Esophagus muscularis mucosa (tissue), 4 donors: ENCODE data around the gene PLCD1. TPM values are rescaled to one million over a fixed set of nuclear protein-coding genes. Genes with fewer than 3 reads are reported as not detected.

ENCODE experiments used
- DNase-seq: peaks from one replicate; pipeline ENCODE4 v3.0.0-alpha.2; 2017; ENCODE audit errors: extremely low spot score
- H3K27ac ChIP-seq, 4 donors: fragments of 200-600 bp; sonication (generic); replicated peaks in 1 of 4; 1 replicate in 3 of 4; 2 replicates in 1 of 4; pipeline ENCODE4 v1.5.1; 2016 to 2019; ENCODE audit warnings: mild to moderate bottlenecking in 1 of 4
- H3K27me3 ChIP-seq, 4 donors: fragments of 200-600 bp; sonication (generic); one replicate each; pipeline versions ENCODE4 v1.5.1 to v1.6.0; 2016 to 2019
- H3K36me3 ChIP-seq, 4 donors: fragments of 200-600 bp; sonication (generic); one replicate each; pipeline ENCODE4 v1.5.1; 2016 to 2019
- H3K4me1 ChIP-seq, 4 donors: fragments of 200-600 bp; sonication (generic); one replicate each; pipeline ENCODE4 v1.5.1; 2016 to 2019
- H3K4me3 ChIP-seq, 4 donors: fragments of 200-600 bp; sonication (generic); 1 replicate in 2 of 4; 2 replicates in 2 of 4; pipeline ENCODE4 v1.5.1; 2016 to 2019; ENCODE audit warnings: mild to moderate bottlenecking in 4 of 4, moderate library complexity in 1 of 4
- H3K9me3 ChIP-seq, 4 donors: fragments of 200-600 bp; sonication (generic); 1 replicate in 3 of 4; 2 replicates in 1 of 4; pipeline ENCODE4 v1.5.1; 2016 to 2019
- EP300 ChIP-seq: sonication (generic); formaldehyde crosslinking; IDR thresholded peaks from one replicate; pipeline ENCODE4 v1.6.1; 2017; ENCODE audit warnings: antibody characterized with exemption
- POLR2A ChIP-seq: fragments of 450-650 bp; IDR thresholded peaks from one replicate; pipeline ENCODE4 v1.6.1; 2017; ENCODE audit warnings: antibody characterized with exemption, moderate library complexity, mild to moderate bottlenecking, low read depth
- POLR2AphosphoS5 ChIP-seq, 2 donors: sonication (generic); formaldehyde crosslinking; IDR thresholded peaks; one replicate each; pipeline ENCODE4 v1.6.1; 2017; ENCODE audit warnings: antibody characterized with exemption in 2 of 2
- WGBS: methylation state at CpG from one replicate; pipeline ENCODE4 v1.1.5; 2018; 5-methylcytosine and 5-hydroxymethylcytosine counted together
- intact Hi-C: fragments of 100-400 bp; cut with DNase I; formaldehyde crosslinking; loops from one replicate; pipeline ENCODE4 v1.15.1; 2023
- total RNA-seq, 4 donors: library from RNA; depleted of rRNA; stranded (reverse); fragments of >200 nt; gene quantifications; one replicate each; pipeline versions ENCODE4 v1.1.0 to v1.2.1, GENCODE V29; 2016
- TF ChIP-seq, protein P1 (sequence below), 3 experiments: fragments of 200-600 bp in 2 of 3; fragments of 450-650 bp in 1 of 3; sonication (generic) in 2 of 3; IDR thresholded peaks; one replicate each; pipeline ENCODE4 v1.5.1; 2017 to 2019; ENCODE audit warnings: antibody characterized with exemption in 3 of 3, mild to moderate bottlenecking in 2 of 3, moderate library complexity in 1 of 3

Gene PLCD1
- total RNA-seq, 4 donors from 2014 or later: 21.0 to 35.3 (median 28.5) TPM

DNA sequence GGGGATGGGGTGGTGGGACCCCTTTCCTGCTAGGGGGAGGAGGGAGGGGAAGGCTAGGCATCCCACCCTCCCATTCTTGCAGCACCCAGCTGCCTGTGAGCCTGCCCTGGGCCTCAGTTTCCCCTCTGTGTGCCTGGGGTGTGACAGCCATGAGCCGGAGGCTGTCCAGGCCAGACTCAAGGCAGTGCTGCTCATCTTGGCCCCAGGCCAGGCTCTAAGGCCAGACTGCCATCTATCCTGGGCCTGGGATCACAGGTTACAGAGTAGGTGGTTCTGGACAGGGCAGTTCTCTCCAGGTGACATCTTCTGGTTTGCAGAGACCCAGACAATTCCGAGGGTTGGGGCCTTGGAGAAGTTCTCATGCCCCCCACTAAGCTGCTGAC is 42.1 kb downstream of the PLCD1 start:
- Histone ChIP-seq H3K9me3 (no peaks in the 10 kb centered on the region), H3K4me1 (no peaks in the 10 kb centered on the region), H3K4me3 (no peak overlapping the region), H3K27me3 (no peaks in the 10 kb centered on the region), H3K36me3 (peaks cover 0 to 24% (median 14%) of the 10 kb centered on the region in 4 donors), H3K27ac (no peak overlapping the region)
- no peak for TF ChIP-seq POLR2A
- TF ChIP-seq EP300: no peak
- no peak for TF ChIP-seq POLR2AphosphoS5 (IDR thresholded peaks at IDR 0.05)
- TF ChIP-seq, protein P1, sequence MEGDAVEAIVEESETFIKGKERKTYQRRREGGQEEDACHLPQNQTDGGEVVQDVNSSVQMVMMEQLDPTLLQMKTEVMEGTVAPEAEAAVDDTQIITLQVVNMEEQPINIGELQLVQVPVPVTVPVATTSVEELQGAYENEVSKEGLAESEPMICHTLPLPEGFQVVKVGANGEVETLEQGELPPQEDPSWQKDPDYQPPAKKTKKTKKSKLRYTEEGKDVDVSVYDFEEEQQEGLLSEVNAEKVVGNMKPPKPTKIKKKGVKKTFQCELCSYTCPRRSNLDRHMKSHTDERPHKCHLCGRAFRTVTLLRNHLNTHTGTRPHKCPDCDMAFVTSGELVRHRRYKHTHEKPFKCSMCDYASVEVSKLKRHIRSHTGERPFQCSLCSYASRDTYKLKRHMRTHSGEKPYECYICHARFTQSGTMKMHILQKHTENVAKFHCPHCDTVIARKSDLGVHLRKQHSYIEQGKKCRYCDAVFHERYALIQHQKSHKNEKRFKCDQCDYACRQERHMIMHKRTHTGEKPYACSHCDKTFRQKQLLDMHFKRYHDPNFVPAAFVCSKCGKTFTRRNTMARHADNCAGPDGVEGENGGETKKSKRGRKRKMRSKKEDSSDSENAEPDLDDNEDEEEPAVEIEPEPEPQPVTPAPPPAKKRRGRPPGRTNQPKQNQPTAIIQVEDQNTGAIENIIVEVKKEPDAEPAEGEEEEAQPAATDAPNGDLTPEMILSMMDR (IDR thresholded peaks at IDR 0.05): no peak
- intact Hi-C loops: no loop called here
- WGBS: 63% methylated on average over 1 of the region's 2 CpGs
- DNase-seq: no peak

DNA sequence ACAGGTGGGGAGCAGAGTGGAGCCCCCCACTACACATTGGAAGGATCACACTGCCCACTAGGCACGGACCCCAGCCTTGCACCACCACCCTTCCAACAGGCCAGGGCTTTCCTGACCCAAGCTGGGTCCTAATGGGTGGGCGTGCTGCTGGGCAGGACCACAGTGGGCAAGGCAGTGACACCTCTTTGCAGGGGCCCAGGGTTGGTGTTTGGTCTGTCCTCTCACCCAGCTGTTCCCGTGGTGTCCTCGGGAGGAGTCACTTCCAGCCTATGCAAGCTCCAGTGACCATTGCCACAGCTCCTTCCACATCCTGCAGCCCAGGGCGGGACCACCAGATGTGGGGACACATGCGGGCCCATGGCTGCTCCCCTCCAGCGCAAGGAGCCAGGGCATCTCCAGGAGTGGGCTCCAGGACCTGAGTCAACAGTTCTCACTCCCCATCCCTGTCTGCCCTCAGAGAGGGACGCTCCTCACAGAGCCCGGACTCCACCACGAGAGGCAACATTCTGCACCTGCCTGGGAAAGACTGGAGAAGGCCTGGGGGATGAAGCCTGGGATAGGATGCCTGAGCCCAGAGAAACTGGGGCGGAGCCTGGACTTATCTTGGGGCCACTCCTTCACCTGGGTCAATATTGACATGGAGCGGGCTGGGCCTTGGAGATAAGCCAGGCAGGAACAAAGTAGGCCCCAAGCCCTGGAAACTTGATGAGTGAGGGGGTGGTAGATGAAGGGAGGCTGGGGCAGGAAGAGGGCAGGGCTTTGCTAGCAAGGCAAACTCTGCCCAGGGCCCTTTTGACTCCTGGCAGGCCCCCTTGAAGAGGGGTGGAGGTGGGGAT is 42.7 kb downstream of the PLCD1 start:
- DNase-seq: no peak
- TF ChIP-seq, protein P1 (IDR thresholded peaks at IDR 0.05): no peak
- TF ChIP-seq POLR2A (no peak), EP300 (no peak), POLR2AphosphoS5 (IDR thresholded peaks at IDR 0.05) (no peak)
- Histone ChIP-seq H3K27ac (no peak overlapping the region), H3K27me3 (no peaks in the 10 kb centered on the region), H3K4me3 (no peak overlapping the region), H3K36me3 (peaks cover 0 to 30% (median 20%) of the 10 kb centered on the region in 4 donors), H3K9me3 (no peaks in the 10 kb centered on the region), H3K4me1 (no peaks in the 10 kb centered on the region)
- intact Hi-C loops: no loop called here
- WGBS: 96% methylated on average over 9 of the region's 12 CpGs

DNA sequence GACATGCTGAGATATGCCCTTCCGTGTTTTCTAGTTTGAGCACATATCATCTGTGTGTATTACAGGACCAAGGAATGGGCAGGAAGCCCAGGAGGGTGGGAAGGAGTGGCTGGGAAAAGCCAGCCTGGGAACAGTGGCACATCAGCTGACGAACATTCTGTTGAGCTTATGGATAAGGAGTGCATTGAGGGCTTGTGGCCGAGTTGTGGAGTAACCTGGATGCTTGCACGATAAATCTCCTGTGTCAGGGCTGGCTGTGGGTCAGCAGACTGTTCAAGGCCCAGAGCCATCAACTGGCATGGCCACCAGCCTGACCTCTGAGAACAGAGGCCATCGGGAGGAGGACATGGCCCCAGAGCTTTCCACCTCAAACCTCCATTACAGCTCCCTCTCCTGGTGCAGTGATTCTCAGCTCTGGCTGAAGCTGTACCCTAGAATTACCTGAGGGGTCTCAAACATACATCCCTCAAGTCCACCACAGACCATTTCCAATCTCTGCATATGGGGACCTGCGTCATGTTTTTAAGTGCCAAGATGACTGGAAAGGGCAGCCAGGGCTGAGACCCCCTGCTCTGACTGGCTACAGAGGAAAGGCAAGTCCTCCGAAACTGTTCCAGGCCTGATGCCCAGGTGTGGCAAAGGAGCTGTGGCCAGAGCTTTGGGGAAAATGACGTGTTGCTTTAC is 43.7 kb downstream of the PLCD1 start:
- 76% methylated on average over 8 of the region's 8 CpGs for WGBS
- intact Hi-C loops: no loop called here
- Histone ChIP-seq H3K27ac (no peak overlapping the region), H3K9me3 (no peaks in the 10 kb centered on the region), H3K4me1 (no peaks in the 10 kb centered on the region), H3K36me3 (peaks cover 0 to 39% (median 27%) of the 10 kb centered on the region in 4 donors), H3K27me3 (no peaks in the 10 kb centered on the region), H3K4me3 (no peak overlapping the region)
- no peak for DNase-seq
- TF ChIP-seq POLR2AphosphoS5 (IDR thresholded peaks at IDR 0.05) (no peak), POLR2A (no peak), EP300 (no peak)
- TF ChIP-seq, protein P1 (IDR thresholded peaks at IDR 0.05): no peak

DNA sequence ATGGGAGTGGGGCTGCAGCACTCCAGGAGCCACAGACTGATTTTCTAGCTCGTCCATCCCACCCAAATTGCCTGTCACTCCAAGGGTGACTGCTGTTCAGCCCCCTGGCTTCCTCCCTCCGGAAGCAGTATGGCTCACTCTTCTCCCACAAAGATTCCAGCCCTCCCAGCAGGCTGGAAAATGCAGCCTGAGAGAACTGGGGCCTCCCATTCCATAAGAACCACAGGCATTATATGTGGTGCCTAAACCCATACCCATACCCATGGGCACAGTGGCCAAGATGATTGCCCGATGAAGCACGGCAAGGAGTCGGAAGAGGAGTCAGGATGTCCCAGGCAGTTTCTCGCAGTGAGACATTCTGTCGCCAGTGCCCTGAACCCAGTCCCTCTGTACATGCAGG is 44.8 kb downstream of the PLCD1 start:
- no peaks in the 10 kb centered on the region for H3K4me1 ChIP-seq
- intact Hi-C loops: no loop called here
- no peak for DNase-seq
- peaks cover 0 to 48% (median 34%) of the 10 kb centered on the region in 4 donors for H3K36me3 ChIP-seq
- no peak overlapping the region for H3K27ac ChIP-seq
- H3K9me3 ChIP-seq: no peaks in the 10 kb centered on the region
- 87% methylated on average over 4 of the region's 7 CpGs for WGBS
- TF ChIP-seq POLR2A: no peak
- no peak for TF ChIP-seq POLR2AphosphoS5 (IDR thresholded peaks at IDR 0.05)
- H3K27me3 ChIP-seq: no peaks in the 10 kb centered on the region
- H3K4me3 ChIP-seq: no peak overlapping the region

DNA sequence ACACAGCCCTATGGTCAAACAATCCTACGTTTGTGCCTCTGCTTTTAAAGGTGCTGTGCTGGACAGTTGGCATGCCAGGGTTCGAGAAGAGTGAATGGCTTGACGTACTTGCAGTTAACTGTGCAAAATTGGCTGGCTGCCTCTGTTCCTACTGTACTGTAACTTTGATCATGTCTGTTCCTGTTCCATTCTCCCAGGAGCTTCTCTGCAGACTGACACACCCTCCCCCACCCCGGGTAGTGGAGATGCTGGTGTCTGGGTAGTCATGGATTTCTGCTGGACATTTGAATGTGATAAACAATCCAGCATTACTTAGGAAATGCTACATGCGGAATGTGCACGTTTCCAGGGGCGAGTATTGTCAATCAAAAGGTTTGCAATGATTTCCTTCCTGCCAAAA is 45.4 kb downstream of the PLCD1 start:
- Histone ChIP-seq H3K36me3 (peaks cover 0 to 48% (median 34%) of the 10 kb centered on the region in 4 donors), H3K4me3 (no peak overlapping the region), H3K9me3 (no peaks in the 10 kb centered on the region), H3K4me1 (no peaks in the 10 kb centered on the region), H3K27me3 (no peaks in the 10 kb centered on the region), H3K27ac (no peak overlapping the region)
- no peak for DNase-seq
- TF ChIP-seq POLR2A (no peak), EP300 (no peak), POLR2AphosphoS5 (IDR thresholded peaks at IDR 0.05) (no peak)
- TF ChIP-seq, protein P1 (IDR thresholded peaks at IDR 0.05): no peak
- 69% methylated on average over 7 of the region's 7 CpGs for WGBS
- intact Hi-C loops: no loop called here
